Measurements from ENCODE around the gene GPER1. TPM values are rescaled to one million over a fixed set of nuclear protein-coding genes. Genes with fewer than 3 reads are reported as not detected.

GPER1 gene
- total RNA-seq, 2 donors from 2014 or later, result 7.2 to 20.8 TPM

DNA sequence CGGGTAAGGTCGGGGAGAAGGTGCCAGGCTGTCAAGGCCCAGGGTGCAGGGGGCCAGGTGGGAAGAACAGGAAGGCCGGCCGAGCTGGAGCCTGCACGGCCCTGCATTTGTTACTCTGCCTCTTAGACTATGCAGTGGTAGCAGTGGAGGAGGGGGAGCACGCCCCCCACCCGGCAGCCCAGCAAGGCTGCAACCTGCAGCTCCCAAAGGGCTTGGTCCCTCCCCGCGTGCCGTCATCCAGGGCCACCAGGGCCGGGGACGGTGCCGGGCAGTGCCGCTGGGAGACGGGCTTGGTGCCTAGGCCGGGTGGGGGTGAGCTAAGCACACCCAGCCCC lies 7.0 kb upstream of the GPER1 start:
- ATAC-seq, result no peak
- no peak for DNase-seq
- intact Hi-C loops (cut with DNase I, micrococcal nuclease), result no loop called here

DNA sequence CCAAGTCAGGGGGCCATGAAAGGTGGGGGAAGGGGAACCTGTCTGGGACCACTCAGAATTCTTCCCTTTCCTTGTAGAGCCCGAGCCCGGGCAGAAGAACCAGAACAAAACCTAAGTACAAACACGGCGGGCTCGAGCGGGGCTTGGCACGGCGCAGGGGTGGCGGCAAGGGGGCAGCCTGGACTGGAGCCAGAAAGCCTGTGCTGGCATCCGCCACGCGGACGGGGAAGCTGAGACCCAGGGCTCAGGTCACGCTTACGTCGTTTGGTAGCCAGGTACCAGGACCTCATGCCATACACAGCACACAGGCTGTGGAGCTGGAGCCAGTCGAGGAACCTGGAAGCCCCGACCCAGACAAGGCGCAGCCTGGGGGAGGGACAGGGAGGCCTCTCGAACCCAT lies 6.6 kb upstream of the GPER1 start:
- DNase-seq (no peak), ATAC-seq (no peak)
- intact Hi-C loops (cut with DNase I, micrococcal nuclease), result no loop called here

DNA sequence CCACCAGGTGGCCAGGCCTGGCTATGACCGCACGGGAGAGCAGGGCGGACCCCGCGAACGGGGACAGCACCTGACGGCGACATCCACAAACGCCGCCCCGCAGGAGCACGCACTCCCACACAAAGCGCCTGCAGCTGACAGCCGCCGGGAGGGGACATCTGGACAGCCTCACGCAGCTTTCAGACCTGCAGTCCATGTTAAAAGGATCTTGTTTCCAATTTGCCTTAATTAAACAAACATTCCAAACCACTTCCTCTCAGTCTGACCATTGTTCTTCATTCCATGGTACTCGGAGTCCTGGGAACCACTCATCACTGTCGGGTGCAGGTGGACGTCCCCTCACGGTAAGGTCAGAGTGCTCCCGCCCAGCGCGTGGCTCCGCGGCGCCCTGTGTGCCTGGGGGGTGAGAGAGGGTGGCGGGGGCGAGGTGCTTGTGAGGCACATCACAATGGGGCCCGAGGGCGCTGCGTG lies 5.9 kb upstream of the GPER1 start:
- intact Hi-C loops (cut with DNase I, micrococcal nuclease), result no loop called here
- DNase-seq, result no peak
- no peak for ATAC-seq

DNA sequence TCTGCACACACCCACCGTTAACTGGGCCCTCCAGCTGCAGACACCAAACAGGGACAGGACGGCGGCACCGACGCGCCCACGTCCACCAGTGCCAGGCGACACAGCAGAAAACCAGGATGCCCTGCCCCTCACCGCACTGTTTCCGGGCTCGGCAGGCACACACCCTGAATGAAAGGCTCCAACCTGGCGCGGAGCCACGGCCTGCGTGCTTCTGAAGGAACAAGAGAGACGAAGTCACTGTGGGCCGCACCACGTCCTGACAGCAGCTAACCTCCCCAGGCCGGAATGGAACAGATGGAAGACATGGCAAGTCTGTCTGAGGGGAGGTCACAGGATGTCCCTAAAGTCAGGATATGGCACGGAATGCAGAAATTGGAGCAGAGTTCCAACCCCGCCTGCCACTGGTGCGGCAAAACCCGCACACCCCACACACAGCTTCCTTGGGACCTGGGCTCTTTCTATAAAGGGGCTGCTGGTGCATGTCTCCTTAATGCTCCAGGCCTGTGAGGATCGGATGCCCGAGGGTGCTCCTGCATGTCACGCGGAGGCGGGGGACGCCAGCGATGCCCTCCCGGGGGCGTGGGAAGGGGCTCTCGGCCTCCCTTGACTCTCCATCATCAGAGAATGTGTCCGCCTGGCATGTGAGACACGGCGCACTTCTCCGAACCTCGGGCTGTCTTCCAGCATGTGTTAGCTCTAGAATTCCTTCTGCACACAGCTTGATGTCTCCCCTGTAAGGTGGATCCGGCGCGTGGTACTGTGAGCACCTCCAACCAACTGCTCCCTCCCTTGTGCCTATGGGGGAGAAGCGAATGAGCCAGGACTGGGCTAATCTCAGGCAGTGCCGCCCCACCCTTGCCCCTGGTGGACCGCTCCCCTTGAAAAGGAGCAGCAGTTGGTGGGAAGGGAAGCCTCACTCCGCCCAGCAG lies 3.9 kb upstream of the GPER1 start:
- ATAC-seq (peak; percentile 60), DNase-seq (peak; percentile 78 to 91)
- intact Hi-C loops (cut with DNase I, micrococcal nuclease), result no loop called here

DNA sequence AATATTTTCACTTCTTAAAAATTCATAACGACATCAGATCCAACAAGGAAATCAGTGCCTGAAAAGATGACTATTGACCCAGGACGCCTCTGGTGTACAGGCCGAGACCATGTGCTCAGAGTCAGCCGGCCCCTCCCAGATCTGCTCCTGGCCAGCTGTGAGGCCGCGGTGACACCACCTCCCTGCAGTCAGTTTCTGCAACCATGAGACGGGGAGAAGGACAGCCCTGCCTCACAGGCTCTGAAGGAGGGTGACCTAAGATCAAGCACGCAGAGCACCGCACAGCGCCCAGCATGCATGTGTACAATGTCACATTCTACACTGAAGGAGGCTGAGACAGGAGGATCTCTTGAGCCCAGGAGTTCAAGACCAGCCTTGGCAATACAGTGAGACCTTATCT lies 2.6 kb upstream of the GPER1 start:
- DNase-seq, result no peak
- intact Hi-C loops (cut with DNase I, micrococcal nuclease), result no loop called here
- ATAC-seq, result no peak

DNA sequence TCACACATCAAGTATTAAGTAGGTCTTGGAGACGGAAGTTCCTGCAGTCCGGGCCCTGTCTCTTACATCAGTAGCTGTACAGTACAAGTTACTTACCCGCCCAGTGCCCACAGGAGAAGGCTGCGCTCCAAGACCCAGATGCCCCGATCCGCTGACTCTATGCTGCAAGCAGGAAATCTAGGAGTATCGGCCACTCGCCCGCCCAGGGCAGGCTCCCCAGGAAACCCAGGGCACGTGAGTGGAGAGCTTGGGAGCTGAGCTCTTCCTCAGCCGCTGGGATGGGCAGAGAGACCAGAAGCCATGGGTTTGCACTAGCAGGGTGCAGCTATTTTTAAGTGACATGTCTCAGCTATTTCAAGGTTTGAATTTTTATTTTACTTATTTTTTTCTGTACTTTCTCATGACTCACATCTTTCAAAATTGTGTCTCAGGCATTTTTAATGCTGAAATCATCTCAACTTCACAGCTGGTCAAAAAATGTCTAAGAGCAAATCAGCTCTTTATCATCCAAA lies 1.9 kb upstream of the GPER1 start:
- ATAC-seq, result no peak
- intact Hi-C loops (cut with DNase I, micrococcal nuclease), result no loop called here

DNA sequence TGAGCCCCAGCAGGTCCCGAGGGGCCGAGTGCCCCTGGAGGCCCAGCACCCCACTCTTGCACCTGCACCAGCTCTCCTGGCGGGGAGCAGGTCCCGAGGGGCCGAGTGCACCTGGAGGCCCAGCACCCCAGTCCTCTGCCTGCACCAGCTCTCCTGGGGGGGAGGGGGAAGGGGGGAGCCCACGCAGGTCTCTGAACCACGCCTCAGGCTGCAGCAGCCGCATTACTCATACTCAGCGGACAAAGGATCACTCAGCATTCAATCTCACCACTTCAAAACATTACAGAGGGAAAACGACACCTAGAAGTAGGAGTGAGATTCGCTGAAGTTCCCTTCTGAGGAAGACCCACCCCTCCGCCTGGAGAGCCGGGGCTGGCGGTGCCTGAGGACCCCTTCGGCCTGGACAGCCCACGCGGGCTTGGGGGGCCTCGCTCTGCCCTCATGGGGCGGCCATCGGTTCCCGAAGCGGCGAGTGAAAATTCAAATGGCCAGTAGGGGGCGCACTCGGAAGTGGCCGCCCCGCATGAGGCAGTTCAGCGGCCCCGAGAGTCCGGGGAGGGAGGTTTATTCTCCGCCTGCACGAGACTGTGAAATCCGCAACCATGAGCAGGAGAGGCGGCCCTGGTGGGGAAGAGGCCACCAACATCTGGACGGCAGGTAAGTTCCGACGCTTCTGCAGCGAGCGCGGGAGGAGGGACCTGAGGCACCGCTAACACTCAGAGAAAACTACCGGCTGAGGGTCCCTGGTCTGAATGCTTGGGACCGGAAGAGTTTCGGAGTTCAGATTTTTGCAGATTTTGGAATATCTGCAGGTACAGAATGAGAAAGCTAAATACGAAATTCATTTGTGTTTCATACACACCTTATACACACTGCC lies 1.1 kb upstream of the GPER1 start:
- DNase-seq (peak; percentile 65 to 88), ATAC-seq (peak; percentile 61)
- intact Hi-C loops (cut with DNase I, micrococcal nuclease), result no loop called here

More for the DNA sequence above, 1.9 kb upstream of the GPER1 start:
- DNase-seq, result no peak

DNA sequence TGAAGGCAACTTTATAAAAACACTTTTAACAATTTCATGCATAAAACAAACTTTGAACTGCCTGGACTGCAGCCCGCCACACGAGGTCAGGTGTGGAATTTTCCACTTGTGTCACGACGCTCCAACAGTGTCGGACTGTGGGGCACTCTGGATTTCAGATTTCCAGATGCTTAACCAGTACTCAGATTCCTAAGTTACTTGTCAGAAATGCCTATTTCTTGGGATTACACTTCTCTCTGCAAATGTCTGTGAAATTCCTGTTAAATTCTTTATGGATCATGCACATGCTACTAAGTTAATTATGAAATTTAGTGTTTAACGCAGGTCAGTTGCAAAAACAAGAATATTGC lies 473 bp upstream of the GPER1 start:
- ATAC-seq (peak; percentile 7), DNase-seq (no peak)
- intact Hi-C loops (cut with DNase I, micrococcal nuclease), result no loop called here

DNA sequence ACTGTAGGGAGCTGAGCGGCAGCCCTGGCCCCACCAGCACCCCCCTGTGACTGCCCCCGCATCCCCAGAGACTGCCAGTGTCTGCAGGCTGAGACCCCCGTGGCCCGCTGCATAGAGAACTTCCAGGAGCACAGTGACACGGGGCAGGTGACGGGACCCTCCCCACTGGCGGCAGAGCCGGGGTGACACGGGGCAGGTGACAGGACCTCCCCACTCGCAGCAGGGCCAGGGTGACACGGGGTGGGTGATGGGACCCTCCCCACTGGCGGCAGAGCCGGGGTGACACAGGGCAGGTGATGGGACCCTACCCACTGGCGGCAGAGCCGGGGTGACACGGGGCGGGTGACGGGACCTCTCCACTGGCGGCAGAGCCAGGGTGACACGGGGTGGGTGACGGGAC lies 2.3 kb downstream of the GPER1 start:
- intact Hi-C loops (cut with DNase I, micrococcal nuclease), result no loop called here
- no peak for ATAC-seq

DNA sequence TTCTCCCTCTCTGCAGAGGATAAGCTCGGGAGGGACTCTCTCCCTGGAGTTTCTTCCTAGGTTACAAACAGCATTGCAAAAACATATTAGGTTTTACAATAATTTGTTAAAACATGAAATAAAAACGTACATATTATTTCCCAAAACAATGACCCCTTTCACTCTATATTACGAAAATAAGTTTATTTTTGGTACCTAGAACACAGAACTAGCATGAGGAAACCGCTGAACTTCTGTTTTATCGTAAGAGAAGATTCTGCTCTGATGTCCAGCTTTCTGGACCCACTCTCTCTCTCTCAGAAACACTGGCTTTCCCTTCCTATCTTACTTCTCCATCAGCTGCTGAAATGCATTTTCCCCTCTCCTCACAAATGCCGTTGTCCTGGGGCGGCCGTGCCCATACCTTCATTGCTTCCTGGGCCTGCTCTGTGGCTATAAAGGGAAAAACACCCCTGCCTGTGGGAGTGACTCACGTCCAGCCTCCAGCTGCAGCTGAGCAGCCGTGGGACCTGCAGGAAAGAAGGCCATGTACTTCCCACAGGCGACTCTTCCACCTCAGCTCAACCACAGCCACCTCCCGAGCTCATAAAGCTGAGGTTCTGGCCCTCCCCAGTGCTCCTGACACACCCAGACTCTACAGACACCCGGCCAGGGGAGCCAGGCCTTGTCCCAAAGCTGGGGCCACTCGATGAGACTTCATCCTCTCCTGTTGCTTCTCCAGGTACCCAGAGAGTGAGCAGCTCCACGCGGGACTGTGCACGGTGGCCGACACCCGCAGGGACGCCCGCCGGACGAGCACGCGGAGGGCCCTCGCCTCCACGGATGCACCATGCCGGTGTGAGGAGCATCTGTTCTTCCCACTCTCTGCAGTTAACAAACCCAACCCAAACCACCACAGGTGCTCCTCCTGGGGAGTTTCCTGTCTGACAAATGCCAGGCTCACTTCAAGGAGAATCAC lies 3.1 kb downstream of the GPER1 start:
- intact Hi-C loops (cut with DNase I, micrococcal nuclease), result no loop called here
- ATAC-seq, result no peak
- DNase-seq, result no peak

More for the DNA sequence above, 2.3 kb downstream of the GPER1 start:
- no peak for DNase-seq

DNA sequence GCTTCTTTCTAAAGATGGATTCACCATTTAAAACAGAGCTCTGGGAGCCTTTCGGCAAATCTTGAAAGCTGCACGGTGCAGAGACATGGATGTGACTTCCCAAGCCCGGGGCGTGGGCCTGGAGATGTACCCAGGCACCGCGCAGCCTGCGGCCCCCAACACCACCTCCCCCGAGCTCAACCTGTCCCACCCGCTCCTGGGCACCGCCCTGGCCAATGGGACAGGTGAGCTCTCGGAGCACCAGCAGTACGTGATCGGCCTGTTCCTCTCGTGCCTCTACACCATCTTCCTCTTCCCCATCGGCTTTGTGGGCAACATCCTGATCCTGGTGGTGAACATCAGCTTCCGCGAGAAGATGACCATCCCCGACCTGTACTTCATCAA lies 3.7 kb downstream of the GPER1 start:
- DNase-seq, result no peak
- intact Hi-C loops (cut with DNase I, micrococcal nuclease), result no loop called here
- no peak for ATAC-seq

DNA sequence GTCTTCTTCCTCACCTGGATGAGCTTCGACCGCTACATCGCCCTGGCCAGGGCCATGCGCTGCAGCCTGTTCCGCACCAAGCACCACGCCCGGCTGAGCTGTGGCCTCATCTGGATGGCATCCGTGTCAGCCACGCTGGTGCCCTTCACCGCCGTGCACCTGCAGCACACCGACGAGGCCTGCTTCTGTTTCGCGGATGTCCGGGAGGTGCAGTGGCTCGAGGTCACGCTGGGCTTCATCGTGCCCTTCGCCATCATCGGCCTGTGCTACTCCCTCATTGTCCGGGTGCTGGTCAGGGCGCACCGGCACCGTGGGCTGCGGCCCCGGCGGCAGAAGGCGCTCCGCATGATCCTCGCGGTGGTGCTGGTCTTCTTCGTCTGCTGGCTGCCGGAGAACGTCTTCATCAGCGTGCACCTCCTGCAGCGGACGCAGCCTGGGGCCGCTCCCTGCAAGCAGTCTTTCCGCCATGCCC lies 4.3 kb downstream of the GPER1 start:
- intact Hi-C loops (cut with DNase I, micrococcal nuclease), result no loop called here
- ATAC-seq (no peak), DNase-seq (no peak)

DNA sequence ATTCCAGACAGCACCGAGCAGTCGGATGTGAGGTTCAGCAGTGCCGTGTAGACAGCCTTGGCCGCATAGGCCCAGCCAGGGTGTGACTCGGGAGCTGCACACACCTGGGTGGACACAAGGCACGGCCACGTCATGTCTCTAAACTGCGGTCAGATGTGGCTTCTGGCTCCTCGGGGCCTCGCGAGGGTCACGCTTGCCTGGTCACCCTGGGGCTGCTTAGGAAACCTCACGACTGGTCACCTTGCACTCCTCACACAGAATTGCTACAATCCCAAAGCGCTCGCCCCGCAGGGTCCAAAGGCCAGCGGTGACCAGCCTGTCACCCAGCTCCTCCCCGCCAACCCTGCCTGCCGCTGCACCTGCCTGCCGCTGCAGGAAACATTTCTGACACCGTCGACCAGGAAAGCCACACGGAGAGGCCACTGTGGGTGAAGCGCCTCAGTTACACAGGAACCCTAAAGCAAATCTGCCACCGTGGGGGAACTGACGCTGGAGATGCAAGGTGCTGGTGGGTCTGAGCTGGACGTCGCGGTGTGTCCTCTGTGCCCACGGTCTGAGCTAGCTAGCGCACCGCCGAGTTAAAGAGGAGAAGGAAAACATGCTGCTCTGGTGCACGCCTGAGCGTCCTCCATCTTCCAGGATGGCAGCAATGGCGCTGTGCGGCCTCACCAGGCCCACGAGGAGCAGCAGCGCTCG lies 5.0 kb downstream of the GPER1 start:
- DNase-seq, result no peak
- ATAC-seq, result no peak
- intact Hi-C loops (cut with DNase I, micrococcal nuclease), result no loop called here

DNA sequence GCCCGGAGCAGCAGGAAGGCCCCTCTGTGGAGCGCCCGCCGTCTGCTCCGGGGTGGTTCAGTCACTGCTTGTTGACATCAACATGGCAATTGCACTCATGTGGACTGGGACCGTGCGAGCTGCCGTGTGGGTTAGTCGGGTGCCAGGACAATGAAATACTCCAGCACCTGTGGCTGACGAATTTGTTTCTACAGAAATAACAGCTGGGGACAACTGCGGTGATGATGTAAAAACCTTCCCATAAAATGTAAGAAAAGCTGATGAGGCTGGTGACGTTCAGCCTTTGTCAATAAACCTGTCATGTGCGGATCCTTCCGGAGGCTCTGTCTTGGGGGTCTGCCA lies 5.6 kb downstream of the GPER1 start:
- intact Hi-C loops (cut with DNase I, micrococcal nuclease), result no loop called here
- DNase-seq (no peak), ATAC-seq (no peak)

DNA sequence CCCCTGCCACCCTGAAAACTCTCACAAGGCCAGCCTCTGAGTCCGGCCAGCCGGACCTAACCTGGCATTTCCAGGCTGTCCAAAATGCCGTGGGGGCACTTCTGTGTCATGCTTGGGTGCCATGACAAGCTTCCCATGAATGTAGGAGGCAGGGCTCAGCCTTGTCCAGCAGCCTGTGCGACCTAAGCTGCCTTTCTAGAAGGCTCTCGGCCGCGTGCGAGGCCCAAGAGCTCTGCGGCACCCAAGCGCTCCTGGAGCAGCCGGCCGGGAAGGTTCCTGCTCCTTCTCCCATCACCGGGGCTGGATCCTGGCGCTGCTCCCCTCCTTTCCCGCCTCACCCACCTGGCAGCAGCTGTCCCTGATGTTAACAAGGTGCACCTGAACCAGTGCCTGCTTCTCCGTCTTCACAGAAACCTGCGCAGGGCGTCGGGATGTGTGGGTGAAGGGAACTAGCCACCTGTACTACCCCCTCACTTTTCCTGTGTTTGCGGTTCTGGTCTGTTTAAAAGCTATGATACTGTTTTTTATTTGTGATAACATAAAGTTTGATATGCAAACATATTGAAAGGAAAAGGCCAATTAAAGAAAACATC lies 6.1 kb downstream of the GPER1 start:
- intact Hi-C loops (cut with DNase I, micrococcal nuclease), result no loop called here
- ATAC-seq (no peak), DNase-seq (no peak)

DNA sequence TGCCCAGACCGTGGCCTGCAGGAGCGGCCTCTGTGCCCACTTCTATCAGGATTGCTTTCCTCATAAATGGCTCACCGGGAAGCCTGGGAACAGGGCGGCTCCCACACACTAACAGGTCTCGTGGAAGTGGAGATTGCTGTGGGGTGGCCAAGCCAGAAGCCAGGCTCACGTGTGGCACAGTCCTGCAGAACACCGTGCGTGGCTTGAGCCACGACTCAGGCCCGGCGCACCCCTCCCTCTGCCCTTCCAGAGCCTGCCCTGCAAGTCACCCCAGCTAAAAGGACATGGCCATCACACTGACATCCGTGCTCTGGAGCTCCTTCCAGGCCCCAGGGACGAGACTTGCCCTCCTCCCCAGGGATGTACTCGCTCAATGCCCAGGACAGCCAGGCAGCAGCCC lies 7.0 kb downstream of the GPER1 start:
- ATAC-seq (no peak), DNase-seq (no peak)
- intact Hi-C loops (cut with DNase I, micrococcal nuclease), result no loop called here

DNA sequence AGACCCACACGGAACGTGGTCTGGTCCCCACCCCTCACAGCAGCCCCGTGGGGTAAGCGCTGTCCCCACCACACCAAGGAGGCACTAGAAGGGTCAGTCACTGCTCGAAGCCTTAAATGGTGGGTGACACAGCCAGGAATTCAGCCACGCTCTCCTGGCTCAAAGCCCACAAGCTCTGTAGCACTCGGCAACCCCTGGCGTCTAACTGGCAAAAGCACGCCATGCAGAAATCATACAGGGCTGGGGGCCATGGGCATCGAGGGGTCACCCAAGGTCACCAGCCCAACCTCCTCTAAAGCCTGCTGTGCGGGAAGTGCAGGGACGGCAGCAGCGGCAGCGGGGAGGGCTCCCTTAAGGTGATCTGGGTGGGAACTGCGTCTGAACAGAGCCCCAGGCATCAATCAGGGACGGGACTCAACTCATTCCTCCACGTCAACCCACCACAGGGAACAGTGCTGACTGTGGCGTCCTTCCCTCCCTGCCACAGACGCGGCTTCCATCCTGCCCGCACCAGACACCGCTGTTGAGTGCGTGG lies 7.8 kb downstream of the GPER1 start:
- ATAC-seq (no peak), DNase-seq (no peak)
- intact Hi-C loops (cut with DNase I, micrococcal nuclease), result no loop called here
